GM18526 (cell line): ENCODE measurements around the gene ZNF384.
A peak's percentile ranks its signal among the peaks of the same experiment; 100 is the strongest.

ENCODE experiments used
- POLR2A ChIP-seq: IDR thresholded peaks from 3 replicates; pipeline ENCODE4 v1.6.1; 2011; ENCODE audit not compliant: insufficient read length; ENCODE audit errors: extremely low read depth

The ZNF384 gene

GRCh38 chr12:6684609-6685008 is 4.6 kb downstream of the ZNF384 start:
- TF ChIP-seq POLR2A: no peak

DNA sequence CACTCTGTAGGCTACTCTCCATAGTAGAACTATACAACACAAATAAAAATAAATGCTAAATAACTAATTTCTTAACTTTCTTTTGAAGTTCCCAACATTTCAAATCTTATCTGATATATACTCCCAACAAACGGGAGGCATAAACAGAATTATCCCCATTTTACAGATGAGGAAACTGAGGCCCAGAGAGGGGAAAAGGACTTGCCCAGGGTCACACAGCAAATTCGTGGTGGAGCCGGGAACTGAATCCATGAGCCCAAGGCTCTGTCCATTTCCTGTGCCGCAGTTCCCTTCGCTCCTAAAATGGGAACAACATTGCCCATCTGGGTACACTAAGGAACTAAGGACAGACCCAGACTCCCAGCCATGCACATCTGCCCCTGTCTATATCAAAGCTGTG is 12.2 kb downstream of the ZNF384 start:
- TF ChIP-seq POLR2A: no peak

GRCh38 chr12:6672143-6672542 is 17.0 kb downstream of the ZNF384 start:
- TF ChIP-seq POLR2A: no peak

GRCh38 chr12:6667559-6668210 is 21.5 kb downstream of the ZNF384 start:
- TF ChIP-seq POLR2A: no peak

- TF ChIP-seq POLR2A: no peak
Observed at GRCh38 chr12:6666211-6666610, 23.0 kb downstream of the ZNF384 start.

DNA sequence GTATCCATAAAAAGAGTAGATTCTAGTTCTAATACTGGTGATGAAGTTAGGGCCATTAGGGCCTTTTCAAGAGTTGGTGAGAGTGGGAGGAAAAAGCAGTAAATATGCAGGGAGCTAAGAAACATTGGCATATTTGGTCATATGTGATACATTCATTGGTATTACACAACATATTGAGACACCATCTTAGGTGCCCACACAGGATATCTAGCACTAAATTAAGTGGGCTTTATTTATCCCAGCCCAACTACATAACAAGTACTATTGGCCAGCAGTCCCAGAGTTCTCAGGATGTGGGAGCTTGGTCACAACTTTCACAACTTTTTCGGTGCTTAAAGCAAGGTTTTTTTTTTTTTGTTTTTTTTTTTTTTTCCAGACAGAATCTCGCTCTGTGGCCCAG is 24.3 kb downstream of the ZNF384 start:
- TF ChIP-seq POLR2A: no peak

DNA sequence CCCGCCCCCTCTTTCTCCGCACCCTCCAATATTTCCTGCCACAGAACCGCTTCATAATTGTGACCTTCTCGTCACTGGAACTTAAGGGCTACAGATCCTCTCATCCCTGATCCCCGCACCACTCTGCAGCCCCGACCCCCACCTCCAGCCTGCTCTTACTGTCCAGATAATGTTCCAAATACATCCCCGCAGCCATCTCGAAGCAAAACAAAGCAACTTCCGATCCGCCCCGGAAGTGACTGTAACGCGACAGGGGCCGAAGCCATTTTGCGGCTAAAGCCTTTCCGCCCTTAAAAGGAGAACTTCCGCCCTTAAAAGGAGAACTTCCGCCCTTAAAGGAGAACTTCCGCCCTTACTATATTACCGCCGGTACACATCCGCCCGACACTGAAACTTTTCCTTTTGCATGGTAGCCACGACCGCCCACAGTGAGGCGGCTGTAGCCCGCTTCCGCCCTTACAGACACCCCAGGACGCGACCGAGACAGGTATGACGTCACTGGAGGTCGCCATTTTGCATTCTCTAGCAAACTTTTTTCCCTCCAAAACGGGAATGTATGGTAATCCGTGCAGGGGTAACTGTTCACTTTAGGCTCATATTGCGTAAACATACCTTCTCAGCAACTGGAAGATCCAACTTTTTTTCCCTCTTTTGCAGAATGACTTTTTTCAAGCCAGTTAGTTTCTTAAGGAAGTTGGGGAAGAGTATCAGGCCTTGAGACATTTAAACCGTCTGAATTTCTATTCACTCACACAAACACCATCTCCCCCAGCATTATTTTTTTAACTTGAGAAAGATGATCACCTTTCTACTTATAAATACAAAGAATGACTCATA is 26.1 kb downstream of the ZNF384 start, which contains the start of gene ING4:
Gene ING4 (minus strand): TSS at position 214 of the 837 bp plus-strand sequence. CDS start 18 bp downstream, at position 196.
- peak; percentile 54 for TF ChIP-seq POLR2A

DNA sequence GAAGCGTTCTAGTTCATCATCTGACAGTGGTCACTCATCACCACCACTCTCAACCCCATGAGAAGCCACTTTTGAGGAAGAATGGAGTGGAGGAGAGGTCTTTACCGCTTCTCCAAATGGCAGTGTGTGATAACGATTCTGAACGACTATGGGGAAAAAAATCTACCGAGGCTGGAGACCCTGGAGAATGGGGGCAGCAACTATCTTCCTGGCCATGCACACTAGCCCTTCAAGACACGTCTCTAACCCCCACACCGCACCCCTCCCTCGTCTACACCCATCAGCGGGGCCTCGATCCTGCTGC is 26.6 kb downstream of the ZNF384 start:
- no peak for TF ChIP-seq POLR2A

- no peak for TF ChIP-seq POLR2A
Observed at GRCh38 chr12:6653987-6654386, 35.2 kb downstream of the ZNF384 start.

DNA sequence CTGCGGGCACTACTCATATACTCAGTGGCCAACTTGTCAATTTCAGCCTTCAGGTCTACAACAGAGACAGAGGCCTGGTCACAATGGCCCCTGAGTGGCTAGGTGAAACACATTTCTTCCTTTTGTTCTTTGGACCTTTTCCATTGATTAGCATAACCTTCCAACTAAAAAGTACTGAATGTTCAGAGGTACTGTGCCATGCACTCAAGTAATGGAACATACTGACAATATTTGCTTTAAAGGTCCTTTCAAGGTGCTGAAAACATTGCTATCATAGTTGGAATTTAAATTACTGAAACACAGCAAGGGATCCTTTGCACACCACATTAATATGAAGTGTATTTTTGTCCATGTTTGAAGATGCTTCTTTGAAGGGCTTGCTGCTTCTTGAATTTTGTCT is 35.8 kb downstream of the ZNF384 start:
- no peak for TF ChIP-seq POLR2A

DNA sequence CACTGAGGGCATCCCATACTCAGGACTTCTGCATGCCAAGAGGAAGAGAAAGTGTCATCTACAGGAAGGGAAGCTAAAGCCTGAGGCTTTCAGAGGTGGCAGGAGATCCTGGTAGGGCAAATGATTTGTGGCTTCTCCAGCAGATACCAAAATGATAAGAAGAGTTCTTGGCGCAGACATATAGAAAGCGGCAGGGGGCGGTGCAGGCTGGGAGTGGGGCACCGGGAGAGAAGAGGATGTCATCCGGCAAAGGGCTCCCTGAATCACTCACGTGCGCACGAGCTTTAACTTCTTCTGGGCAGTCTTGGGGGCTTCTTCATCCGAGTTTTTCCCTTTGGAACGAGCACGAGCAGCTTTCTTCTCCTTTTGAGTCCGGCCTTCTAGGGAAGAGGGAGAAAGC is 36.8 kb downstream of the ZNF384 start:
- TF ChIP-seq POLR2A: no peak

DNA sequence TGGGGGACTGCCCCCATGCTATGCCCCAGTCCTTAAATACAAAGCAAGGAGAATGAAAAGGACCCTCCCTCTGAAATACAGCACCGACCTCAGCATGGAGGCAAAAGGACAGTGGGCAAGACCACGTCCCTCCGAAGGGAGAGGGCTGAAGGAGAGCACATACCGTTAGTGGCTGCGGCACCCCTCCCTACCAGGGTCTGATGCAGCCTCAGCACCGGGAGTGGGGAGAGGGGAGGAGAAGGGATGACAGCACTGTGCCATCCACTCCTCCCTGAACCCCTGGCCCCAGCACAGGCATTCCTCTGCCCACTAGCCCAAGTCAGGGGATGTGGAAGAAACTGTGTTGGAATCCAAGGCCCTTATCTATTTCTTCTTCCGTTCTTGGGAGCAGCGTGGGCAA is 38.3 kb downstream of the ZNF384 start:
- TF ChIP-seq POLR2A: no peak

- TF ChIP-seq POLR2A: peak; percentile 40
Observed at GRCh38 chr12:6647083-6647604, 42.0 kb downstream of the ZNF384 start, which contains the start of gene ACRBP. Gene ACRBP (minus strand): TSS chr12:6647432. CDS start chr12:6647366, 66 bp downstream.

GRCh38 chr12:6646276-6647082 is 42.7 kb downstream of the ZNF384 start:
- no peak for TF ChIP-seq POLR2A

DNA sequence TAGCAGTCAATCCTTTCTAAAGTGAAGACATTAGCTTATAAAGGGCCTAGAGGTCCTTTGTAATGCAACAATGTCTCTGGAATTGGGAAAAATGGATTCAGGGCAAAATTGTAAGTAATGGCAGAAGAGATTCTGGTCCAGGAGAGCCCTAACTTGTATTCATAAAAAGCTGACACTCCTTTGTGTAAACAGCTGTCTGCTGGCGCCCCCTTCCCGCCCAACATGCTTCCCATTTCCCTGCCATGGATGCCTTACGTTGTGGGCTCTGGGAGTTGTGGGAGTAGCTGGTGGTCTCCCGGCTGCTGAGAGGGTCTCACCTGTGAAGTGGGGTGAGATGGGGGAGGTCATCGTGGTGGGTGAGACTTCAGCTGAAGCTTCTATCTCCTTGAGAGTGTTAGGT is 44.3 kb downstream of the ZNF384 start:
- no peak for TF ChIP-seq POLR2A

GRCh38 chr12:6644257-6644596 is 44.9 kb downstream of the ZNF384 start:
- no peak for TF ChIP-seq POLR2A

DNA sequence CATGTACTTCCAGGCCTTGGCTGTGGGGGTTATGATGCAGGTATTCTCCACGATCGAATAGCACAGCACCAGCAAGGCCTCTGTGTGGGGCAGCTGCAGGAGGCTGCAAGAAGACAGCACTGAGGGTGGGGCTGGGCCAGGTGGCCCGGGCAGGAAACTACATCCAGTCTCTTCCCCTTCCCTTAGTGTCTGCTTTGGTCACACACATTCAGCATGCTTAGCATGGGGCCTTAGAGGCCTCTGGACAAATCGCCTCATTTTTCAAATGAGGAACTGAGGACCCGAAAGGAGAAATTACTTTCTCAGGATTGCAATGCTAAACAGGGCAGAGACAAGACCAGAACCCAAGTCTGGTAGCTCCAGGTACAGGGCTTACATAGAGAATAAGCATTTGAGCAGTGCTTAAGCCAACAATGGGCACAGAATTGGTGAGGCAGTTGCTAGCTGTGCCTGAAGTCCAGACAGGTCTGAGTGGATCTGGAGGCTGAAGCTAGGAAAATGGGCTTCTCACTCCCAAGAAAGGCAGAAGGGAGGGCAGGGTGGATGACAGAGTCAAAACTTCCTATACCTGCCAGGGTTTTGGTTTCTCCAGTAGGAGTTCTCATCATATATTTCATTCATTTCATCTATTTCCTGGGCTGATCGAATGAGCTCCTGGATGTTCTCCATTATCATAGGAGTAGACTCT is 45.5 kb downstream of the ZNF384 start:
- TF ChIP-seq POLR2A: no peak
